GM21717 (cell line): ENCODE results near the gene NOL4L.

ENCODE experiments used
- ATAC-seq: cut with Tn5 transposase; IDR thresholded peaks from one replicate; pipeline ENCODE4 v1.9.1; 2021; ENCODE audit warnings: mild to moderate bottlenecking, moderate library complexity; ENCODE audit not compliant: unreplicated experiment

Gene NOL4L

DNA sequence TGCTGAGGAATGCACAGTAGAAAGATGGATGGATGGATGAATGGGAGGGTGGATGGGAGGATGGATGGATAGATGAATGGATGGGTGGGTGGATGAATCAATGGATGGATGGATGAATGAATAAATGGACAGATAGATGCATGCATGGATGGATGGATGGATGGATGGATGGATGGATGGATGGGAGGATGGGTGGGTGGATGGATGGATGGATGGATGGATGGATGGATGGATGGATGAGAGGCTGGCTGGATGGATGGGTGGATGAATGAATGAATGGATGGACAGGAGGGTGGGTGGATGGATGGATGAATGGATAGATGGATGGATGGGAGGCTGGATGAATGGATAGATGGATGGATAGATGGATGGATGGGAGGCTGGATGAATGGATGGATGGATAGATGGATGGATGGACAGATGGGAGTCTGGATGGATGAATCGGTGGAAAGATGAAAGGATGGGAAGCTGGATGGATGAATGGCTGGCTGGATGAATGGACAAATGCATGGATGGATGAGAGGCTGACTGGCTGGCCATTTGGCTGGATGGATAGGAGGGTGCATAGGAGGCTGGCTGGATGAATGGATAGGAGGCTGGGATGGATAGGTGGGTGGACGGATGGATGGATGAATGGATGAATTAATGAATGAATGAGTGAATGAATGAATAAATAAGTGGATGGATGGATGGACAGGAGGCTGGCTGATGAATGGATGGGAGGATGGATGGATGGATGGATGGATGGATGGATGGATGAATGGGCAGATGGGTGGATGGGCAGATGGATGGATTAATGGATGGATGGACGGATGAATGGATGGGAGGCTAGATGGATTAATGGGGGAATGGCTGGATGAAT is 28.3 kb upstream of the NOL4L start:
- no peak for ATAC-seq

DNA sequence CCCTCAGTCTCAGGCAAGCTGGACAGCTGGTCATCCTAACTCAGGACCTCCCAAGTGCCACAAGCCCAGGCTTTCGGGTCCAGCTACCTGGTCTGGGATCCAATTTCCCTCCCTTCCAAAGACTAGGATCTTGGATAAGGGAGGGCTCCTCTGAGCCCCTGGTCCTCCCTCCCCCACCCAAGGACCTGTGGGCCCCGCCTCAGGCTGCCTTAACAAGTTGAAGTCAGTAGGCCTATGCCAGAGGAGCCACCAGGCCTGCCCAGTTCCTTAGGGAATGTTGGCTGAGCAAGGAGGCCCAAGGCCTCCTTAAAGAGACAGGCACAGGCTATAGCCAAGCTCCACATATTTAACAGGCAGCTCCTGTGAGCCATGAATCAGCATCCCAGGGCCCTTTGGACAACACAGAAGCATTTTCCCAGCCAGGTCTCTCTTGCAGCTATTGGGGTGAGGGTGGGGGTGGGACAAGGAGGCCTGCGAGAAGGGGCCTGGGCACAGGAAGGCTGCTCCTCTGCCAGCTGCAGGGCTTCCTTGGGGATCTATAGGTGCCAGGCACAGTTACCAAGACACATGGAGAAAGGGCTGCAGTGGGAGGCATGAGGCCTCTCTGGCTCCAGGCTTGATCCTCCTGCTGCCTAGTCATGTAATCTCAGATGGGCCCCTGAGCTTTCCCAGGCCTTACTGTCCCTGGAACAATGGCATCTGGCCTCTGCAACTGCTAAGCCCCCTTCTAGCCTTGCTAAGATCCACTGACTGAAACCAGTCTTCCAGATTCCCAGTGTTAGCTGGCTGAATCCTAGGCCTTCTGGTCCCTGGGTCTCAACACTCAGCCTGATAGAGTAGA is 27.4 kb upstream of the NOL4L start:
- ATAC-seq, result no peak

DNA sequence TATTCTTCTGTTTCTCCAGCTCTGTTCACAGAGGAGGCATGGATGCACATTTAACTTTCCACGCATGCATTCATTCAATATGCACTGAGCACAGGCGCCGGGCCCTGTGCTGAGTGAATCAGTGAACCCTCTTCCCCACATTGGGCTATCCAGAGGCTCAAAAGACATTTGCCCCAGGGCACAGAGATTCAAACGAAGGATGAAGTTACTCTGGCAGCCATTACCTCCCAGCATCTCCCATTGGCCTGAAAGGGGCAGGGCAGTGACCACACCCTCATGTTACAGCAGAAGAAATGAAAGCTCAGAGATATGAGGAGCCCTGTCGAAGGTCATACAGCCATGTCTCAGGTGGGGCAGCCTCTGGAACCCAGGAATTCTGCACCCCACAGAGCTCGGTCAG is 26.7 kb upstream of the NOL4L start:
- no peak for ATAC-seq

DNA sequence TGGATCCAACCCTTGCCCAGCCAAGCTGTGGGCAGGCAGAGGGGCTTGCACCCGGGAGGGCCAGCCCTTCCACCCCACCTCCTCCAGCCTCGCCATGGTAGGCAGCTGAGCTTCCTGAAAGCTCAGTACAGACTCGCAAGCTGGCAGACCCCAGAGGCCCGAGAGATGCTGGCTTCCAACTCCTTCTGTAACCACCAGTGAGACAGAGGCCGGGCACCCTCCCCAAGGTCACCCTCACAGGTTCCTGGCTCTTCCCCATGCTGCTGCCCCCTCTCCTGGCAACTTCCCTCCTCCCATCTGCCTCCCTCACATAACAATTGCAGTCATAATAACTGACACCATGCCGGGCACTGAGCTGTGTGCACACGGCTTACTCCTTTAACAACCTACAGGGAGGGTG is 26.2 kb upstream of the NOL4L start:
- ATAC-seq, result no peak

DNA sequence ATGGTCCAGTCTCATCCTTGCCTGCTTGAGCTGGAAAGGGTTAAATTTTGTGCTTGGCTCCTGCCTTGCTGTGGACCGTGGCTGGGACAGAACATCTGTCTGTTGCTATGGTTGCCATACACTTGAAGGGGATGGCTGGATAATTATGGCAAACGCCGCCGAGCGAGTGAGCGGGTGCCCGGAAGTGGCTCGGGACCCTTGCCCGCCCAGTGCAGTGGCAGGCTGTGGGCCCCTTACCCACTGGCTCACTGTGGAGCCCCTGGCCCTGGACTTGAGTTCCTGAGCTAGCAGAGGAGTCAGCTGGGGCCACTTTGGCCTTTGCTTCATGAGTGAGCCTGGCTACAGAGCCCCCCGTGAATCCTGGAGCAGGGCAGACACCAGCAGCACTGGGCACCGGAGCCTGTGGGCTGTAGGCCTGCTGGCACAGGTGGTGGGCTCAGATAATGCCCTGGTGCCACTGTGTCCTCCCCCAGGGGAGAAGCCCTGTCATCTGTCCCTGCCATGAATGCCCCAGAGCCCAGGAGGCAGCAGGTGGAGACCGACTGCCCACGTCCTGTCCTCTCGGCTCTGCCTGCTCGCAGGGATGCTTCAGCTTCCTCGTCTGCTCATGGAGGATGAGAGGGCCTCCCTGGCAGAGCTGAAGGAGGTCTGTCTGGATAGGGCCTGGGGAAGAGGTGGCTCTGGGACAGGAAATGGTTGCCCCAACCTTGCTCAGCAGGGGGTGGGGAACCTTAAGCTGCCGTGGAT is 25.5 kb upstream of the NOL4L start:
- no peak for ATAC-seq

DNA sequence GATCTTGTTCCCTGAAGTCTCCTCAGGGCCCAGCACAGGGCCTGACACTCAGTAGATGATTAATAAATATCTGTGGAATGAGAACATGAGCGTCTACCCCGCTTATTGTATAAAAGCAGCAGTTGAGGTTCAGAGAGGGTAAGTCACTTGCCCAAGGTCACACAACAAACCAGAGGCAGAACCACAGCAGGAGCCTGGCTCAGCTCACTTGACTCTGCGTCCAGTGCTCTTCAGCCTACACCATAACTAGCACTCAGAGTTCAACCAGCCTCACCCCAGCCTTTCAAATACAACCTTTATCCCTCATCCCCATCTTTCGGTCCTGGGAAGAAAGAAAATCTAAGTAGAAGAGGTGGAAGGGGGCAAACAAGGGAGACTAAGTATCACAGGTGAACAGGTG is 24.9 kb upstream of the NOL4L start:
- no peak for ATAC-seq

DNA sequence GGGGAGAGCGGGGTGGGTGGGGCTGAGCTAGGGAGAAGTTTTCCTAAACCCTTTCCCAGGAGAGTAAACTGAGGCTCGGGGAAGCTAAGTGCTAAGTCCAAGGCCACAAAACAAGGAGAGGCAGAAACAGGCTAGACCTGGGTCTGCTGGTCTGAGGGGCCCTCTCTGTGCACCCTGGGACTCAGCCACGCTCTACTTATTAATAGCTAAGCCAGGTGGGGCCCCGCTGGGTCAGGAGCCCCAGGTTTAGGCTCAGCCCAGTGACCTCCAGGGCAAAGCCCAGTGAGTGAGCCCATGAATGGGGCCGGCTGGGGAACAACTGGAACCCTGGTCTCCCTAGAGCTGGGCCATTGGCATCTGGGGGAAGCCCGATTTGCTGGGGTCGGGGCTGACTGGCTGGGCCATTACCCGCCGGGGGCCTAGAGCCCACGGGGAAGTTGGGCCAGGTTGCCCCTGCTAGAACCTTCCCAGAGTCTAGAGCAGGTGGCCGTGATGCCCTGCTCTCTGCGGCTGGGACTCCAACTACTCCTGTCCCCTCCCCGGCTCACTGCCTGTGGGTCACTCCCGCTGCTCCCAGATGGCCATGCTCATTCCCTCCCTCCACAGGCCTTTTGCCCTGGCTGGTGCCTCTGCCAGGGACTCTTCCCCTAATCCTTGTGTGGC is 24.1 kb upstream of the NOL4L start:
- no peak for ATAC-seq

DNA sequence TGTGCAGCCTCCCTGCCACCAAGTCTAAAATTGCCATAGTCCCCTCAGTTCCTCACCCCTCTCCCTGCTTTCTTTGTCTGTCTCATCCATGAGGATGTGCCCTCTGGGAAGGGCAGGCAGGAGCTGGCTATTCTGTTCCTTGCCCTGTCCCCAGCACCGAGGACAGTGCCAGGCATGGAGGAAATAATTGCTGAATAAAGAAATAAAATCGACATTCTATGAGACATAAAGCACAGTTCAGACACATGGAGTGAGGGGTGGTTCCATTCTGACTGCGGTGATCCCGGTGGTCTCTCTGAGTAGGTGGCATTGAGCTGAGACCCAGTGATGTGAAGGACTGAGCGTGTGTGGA is 23.5 kb upstream of the NOL4L start:
- ATAC-seq, result no peak

DNA sequence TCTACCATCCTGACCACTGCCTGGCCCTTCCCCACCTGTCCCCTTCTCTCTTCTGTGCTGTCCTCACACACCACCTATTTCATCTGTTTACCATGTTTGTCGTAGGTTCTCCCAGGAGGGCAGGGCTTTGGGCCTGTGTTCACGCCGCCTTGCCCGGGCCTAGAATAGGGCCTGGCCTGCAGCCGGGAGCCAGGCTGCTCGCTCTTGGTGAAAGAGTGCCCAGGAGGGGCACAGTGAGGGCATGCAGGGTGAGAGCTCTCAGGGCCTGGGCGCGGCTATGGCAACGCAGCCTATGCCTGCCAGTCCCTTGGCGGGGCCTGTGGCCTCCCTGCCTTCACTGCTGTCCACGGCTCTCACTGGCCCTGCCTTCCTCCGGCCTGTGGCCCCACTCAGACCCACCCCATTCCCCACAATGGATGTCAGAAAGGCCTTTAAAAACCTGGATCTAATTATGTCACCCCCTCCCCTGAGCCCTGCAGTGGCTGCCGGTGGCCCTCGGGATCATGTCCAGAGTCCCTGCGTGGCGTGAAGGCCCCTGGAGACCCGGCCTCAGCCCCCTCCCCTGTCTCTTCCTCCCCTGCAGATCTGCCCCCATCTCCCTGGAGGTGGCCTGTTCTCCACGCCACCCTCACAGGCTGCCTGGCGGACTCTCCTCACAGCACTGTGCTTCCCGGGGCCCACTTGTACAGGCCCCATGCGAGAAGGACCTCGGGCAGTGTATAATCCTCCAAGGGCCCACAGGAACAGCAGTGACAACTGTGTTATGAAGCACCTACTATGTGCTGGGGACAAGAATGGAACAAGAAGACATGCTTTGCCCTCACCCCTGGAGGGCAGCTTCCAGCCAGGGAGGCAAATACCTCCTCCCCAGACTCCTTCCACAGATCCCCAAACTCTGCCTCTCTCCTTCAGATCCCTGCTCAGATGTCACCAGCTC is 22.9 kb upstream of the NOL4L start:
- no peak for ATAC-seq

DNA sequence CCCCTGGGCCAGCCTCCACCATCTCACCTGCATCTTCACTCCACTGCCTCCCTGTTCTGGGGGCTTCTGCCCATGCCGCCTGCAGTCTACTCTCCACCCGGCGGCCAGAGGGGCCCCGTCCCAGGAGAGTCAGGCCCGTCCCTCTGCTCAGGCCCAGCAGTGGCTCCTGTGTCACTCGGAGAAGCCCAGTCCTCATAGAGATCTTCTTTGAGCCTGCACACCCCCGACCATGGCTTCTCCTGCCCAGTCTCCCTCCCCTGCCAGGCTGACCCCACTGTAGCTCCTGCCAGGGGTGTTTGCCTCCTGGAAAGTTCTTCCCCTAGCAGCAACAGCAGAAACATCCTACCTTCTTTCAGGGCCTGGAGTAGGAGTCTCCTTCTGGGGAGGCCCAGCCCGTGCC is 22.2 kb upstream of the NOL4L start:
- no peak for ATAC-seq

DNA sequence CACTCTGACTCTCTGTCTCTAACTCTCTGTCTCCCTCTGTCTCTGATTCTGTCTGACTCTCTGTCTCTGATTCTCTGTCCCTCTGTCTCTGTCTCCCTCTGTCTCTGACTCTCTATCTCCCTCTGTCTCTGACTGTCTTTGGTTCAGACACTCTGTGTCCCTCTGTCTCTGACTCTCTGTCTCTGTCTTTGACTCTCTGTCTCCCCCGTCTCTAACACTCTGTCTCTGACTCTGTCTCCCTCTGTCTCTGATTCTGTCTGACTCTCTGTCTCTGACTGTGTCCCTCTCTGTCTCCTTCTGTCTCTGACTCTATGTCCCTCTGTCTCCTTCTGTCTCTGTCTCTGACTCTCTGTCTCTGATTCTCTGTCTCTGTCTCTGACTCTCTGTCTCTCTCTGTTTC is 21.7 kb upstream of the NOL4L start:
- no peak for ATAC-seq

DNA sequence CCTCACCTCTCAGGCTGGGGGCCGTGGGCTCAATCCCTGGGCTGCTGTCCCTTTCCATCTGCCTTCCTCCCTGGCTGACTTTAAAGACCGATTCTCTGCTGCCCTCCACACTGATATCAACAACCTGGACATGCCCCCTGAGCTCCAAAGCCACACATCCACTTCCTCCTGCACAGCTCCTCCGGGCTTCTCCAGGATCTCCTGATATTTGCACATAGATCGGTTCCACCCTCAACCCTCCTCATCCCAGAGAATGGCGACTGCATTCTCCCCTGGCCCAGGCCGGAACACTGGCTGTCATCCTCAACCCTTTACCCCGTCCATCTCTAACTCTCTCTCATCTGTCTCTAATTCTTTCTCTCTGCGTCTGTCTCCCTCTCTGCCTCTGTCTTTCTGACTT is 21.0 kb upstream of the NOL4L start:
- ATAC-seq, result no peak

DNA sequence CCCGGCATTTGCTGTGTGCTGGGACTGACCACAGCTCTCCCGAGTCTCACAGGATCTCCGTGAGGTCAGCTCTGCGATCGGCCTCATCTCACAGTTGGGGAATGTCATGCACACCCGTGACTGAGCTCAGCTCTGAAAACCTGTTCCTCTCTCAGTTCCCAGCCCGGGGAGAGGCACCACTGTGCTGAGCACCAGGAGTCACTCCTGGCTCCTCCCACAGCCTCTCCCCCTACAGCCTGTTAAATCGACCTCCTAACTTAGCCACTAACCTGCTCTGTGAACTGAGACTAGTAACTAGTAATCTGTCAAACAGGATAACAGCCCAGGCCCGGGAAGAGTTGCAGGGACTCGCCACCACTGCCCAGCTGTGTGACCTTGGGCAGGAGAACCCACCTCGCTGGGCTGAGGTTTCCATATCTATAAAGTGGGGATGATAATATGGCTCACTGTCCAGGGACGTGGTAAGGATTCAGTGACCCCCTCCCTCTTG is 20.1 kb upstream of the NOL4L start:
- no peak for ATAC-seq

DNA sequence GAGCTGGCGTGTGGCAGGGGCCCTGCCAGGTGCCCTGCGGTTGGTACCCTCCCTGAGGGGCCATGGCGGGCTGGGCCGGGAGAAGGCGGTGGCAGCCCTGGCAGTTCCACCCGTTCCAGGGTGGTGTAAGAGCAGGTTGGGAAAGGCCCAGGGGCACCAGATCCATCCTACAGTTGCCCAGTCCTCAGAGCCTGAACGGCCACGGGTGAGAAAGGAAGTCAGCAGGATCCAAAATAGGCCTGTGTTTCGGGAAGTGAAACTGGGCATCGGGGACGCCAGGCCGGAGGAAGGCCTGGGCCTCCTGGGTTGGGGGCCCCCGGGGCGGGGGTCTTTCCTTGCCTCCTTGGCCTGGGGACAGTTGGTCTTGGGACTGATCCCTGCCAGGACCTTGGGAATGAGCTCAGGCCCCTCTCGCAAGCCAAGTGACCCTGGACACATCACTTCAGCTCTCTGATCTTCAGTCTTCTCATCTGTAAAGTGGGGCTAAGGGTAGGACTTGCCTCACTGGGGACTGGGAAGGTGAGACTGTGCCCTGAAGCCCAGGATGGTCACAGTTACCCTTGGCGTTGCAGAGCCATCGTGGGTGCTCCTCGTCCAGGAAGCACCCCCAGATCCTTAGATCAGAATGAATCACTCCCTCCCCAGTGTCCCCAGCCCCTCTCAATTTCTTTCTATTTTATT is 18.1 kb upstream of the NOL4L start:
- no peak for ATAC-seq

DNA sequence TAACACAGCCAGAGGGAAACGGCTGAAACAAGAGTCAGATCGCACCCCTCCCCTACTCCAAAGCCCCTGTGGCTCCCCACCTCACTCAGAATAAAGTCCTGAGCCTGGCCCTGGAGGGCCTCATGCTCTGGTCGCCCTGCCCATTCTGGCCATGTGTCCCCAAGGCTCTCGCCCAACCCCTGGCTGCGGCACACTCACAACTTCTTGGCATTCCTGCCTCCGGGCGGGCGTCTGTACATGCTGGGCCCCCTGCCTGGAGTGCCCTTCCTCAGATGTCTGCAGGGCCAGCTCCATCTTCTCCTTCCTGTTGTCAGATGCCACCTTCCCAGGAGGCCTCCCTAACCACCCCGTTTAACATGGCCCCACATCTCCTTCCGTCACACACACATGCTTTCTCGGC is 17.1 kb upstream of the NOL4L start:
- no peak for ATAC-seq

DNA sequence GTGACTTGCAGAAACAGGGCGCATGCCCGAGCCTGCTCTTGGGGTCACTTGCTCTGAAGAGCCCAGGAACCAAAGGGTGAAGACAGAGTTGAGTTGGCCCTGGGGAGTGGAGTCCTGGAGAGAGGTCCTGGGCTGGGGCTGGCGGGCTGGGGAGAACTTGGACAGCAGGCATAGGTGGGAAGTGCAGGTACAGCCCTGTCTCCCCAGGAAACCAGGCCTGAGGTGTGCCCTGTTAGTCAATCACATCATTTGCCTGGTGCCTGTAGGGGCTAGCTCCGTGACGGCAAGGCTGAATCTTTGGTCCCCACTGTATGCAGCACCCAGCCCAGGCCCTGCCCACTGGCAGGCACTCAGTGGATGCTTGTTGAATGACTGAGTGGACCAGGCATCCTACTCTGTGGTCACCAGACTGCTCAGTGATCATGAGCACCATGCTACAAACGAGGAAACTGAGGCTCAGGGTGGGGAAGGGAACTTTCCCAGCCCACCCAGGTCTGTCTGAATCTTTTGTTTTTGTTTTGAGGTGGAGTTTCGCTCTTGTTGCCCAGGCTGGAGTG is 15.6 kb upstream of the NOL4L start:
- ATAC-seq, result no peak

DNA sequence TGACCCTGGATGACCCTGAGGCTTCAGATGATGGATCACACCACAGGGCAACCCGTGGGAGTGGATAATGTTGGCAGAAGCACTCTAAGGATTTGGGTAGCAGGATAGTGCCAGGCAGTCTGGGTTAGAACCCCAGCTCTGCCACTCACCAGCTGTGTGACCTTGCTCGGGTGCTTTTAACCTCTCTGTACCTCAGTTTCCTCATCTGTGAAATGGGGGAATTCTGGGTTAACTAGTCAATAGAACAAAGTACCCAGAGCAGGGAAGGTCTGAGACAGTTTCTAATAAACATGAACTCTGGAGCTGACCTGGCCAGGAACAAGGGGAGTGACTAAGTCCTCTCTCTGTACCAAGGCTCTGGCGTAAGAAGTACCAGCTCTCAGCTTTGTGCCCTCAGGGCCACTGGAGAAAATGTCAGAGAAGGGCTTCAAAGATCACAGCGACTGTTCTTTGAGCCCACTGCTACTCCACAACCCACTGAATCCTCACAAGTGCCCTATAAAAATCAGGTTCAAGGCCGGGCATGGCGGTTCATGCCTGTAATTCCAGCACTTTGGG is 14.7 kb upstream of the NOL4L start:
- ATAC-seq, result no peak

DNA sequence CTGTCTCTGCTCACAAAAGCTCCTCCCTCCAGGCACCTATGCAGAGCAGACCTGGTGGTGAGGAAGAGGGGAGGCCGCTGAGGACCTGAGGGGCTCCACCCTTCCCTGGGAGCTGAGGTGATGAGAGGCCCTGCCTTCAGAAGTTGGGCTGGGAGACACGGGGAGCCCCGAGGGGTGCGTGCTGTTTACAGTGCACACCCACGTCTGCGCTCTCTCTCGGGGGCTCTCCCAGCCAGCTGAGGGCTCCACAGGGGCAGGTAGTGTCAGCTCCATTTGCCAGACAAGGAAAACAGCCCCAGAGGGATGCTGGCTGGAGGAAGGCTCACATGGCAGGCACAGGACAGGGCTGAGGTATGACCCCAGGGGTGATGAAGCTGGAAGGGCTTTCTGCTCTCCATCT is 13.5 kb upstream of the NOL4L start:
- ATAC-seq, result no peak

DNA sequence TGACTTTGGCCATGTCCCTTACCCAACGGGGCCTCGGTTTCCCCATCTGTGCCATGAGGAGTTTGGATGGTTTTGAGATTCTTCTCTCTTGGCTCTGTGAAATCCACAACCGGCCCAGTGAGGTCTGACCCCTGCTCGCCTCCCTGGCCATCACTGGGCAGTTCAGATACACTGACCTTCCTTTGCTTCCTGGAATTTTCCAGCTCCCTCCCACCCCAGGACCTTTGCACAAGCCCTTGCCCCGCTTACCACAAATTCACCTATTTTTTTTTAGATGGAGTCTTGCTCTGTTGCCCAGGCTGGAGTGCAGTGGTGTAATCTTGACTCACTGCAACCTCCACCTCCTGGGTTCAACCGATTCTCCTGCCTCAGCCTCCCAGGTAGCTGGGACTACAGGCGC is 12.6 kb upstream of the NOL4L start:
- ATAC-seq, result no peak
